ENCODE data around the gene DAP. TPM values are rescaled to one million over a fixed set of nuclear protein-coding genes. Genes with fewer than 3 reads are reported as not detected.
"Not testable (repeated sequence)": the region's sequence is repeated elsewhere in the genome, so short reads cannot be mapped to it uniquely, and the experiment has no call there.

The DAP gene
- total RNA-seq, 1 experiment from 2014 or later = 106 TPM

DNA sequence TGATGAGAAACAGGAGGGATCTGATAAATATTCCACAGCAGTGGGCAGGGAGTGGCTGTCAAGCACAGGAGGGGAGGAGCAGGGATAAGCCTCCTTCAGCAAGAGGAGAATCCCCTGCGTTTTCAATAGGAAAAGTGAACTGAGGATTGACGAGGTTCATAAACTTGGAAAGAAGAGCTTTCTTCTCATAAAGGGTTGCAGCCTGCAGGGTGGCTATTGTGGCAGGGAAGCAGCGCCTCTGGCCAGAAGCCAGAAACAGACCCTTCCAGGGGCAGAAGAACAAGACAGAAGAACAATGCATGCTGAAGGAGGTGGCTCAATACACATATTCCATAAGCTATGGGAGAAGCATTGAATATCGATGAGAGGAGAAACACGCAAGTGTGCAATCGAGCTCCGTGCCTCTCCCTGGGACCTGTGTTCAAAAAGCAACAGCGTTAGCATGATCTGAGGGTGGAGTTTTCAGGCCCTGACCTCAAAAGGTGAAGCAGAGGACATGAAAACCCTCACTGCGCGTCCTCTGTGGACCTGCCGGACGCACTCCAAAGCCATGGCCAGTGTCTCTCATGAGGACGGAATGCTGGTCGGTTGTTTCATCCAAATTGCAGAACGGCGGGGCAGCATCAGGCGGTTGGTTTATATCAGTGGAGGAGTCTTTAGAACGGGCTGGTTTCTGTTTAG is 129.6 kb downstream of the DAP start:
- H3K4me1 ChIP-seq (ENCODE audit: insufficient read depth, low read length) = peaks cover 25% of the 10 kb centered on the region
- DNase-seq = no peak
- H3K79me2 ChIP-seq (ENCODE audit: low read length) = no peaks in the 10 kb centered on the region
- intact Hi-C loops (cut with micrococcal nuclease) = no loop called here
- no peaks in the 10 kb centered on the region for H3F3A ChIP-seq (ENCODE audit: low read length, unreplicated experiment)
- no peak overlapping the region for H3K4me2 ChIP-seq (ENCODE audit: low read length)
- no TSS peak for BruUV-seq (replicated peaks)
- no peak for ATAC-seq
- no peak overlapping the region for H2AFZ ChIP-seq (ENCODE audit: low read length)
- no peak overlapping the region for H3K9ac ChIP-seq (ENCODE audit: low read length)
- H3K27ac ChIP-seq (ENCODE audit: low read length) = no peak overlapping the region
- CTCF ChIA-PET = no interaction called here
- H3K36me3 ChIP-seq (ENCODE audit: low read depth, low read length) = no peaks in the 10 kb centered on the region
- H3K9me2 ChIP-seq (replicated peaks; ENCODE audit: low read length) = no peaks in the 10 kb centered on the region
- no peak overlapping the region for H3K4me3 ChIP-seq (ENCODE audit: low read length)
- no peaks in the 10 kb centered on the region for H3K9me3 ChIP-seq (ENCODE audit: low read length)
- H3K27me3 ChIP-seq (ENCODE audit: low read length) = no peaks in the 10 kb centered on the region
- POLR2A ChIA-PET (ENCODE audit: unreplicated experiment) = no interaction called here
- TF ChIP-seq CTCF (conservative IDR thresholded peaks at IDR 0.05; ENCODE audit: low read depth, low read length) (no peak), EZH2phosphoT487 (IDR thresholded peaks at IDR 0.05; ENCODE audit: borderline replicate concordance, low read length) (no peak), EZH2 (IDR thresholded peaks at IDR 0.05; ENCODE audit: low read length, unreplicated experiment) (no peak)
- no peaks in the 10 kb centered on the region for H4K20me1 ChIP-seq (ENCODE audit: low read length)

- CTCF ChIA-PET; DNase-seq; H3K27me3 ChIP-seq (ENCODE audit: low read length); POLR2A ChIA-PET (ENCODE audit: unreplicated experiment); H3K9me3 ChIP-seq (ENCODE audit: low read length); H3K4me2 ChIP-seq (ENCODE audit: low read length); H3K79me2 ChIP-seq (ENCODE audit: low read length); intact Hi-C loops (cut with micrococcal nuclease); H3K36me3 ChIP-seq (ENCODE audit: low read depth, low read length); H2AFZ ChIP-seq (ENCODE audit: low read length); H3K27ac ChIP-seq (ENCODE audit: low read length); H3K4me3 ChIP-seq (ENCODE audit: low read length); H3K9ac ChIP-seq (ENCODE audit: low read length); H4K20me1 ChIP-seq (ENCODE audit: low read length); H3F3A ChIP-seq (ENCODE audit: low read length, unreplicated experiment); ATAC-seq; BruUV-seq (replicated peaks); H3K9me2 ChIP-seq (replicated peaks; ENCODE audit: low read length): not testable (repeated sequence)
- H3K4me1 ChIP-seq (ENCODE audit: insufficient read depth, low read length) = peaks cover 23% of the 10 kb centered on the region
Observed at GRCh38 chr5:10630744-10631143, 130.3 kb downstream of the DAP start.

- Histone ChIP-seq H3K4me3 (ENCODE audit: low read length) (no peak overlapping the region), H3K4me2 (ENCODE audit: low read length) (no peak overlapping the region), H2AFZ (ENCODE audit: low read length) (no peak overlapping the region), H3K9me2 (replicated peaks; ENCODE audit: low read length) (no peaks in the 10 kb centered on the region), H3K9me3 (ENCODE audit: low read length) (no peaks in the 10 kb centered on the region), H3K27ac (ENCODE audit: low read length) (no peak overlapping the region), H3K9ac (ENCODE audit: low read length) (no peak overlapping the region), H3K27me3 (ENCODE audit: low read length) (no peaks in the 10 kb centered on the region), H4K20me1 (ENCODE audit: low read length) (no peaks in the 10 kb centered on the region), H3K79me2 (ENCODE audit: low read length) (no peaks in the 10 kb centered on the region), H3K36me3 (ENCODE audit: low read depth, low read length) (no peaks in the 10 kb centered on the region), H3K4me1 (ENCODE audit: insufficient read depth, low read length) (peaks cover 16% of the 10 kb centered on the region), H3F3A (ENCODE audit: low read length, unreplicated experiment) (no peaks in the 10 kb centered on the region)
- POLR2A ChIA-PET (ENCODE audit: unreplicated experiment) = no interaction called here
- no TSS peak for BruUV-seq (replicated peaks)
- TF ChIP-seq CTCF (conservative IDR thresholded peaks at IDR 0.05; ENCODE audit: low read depth, low read length) = no peak
- no peak for TF ChIP-seq EZH2 (IDR thresholded peaks at IDR 0.05; ENCODE audit: low read length, unreplicated experiment)
- no peak for TF ChIP-seq EZH2phosphoT487 (IDR thresholded peaks at IDR 0.05; ENCODE audit: borderline replicate concordance, low read length)
- CTCF ChIA-PET = no interaction called here
- no peak for ATAC-seq
- intact Hi-C loops (cut with micrococcal nuclease) = no loop called here
- DNase-seq = no peak
Observed at GRCh38 chr5:10630126-10630525, 130.9 kb downstream of the DAP start.

Measured in PC-3 (cell line).